Stimulated activated CD4-positive, alpha-beta T cell treated with anti-CD3 and anti-CD28 coated beads, Interleukin-15, amount 100 ng/mL, for 1 hour (primary cell): ENCODE results near the gene MORC2.

Experiments used
- DNase-seq, 2 donors: peaks; one replicate each; pipeline ENCODE4 v3.0.0-alpha.2; 2020; ENCODE audit warnings: low read depth in 1 of 2, low spot score in 1 of 2

The MORC2 gene

GRCh38 chr22:30968015-30968923, at the start of gene MORC2:
MORC2 (minus strand) TSS chr22:30968774; CDS start chr22:30967889, 885 bp downstream.
- DNase-seq = no peak

GRCh38 chr22:31005535-31005934, 37.0 kb upstream of the MORC2 start:
- no peak for DNase-seq

DNA sequence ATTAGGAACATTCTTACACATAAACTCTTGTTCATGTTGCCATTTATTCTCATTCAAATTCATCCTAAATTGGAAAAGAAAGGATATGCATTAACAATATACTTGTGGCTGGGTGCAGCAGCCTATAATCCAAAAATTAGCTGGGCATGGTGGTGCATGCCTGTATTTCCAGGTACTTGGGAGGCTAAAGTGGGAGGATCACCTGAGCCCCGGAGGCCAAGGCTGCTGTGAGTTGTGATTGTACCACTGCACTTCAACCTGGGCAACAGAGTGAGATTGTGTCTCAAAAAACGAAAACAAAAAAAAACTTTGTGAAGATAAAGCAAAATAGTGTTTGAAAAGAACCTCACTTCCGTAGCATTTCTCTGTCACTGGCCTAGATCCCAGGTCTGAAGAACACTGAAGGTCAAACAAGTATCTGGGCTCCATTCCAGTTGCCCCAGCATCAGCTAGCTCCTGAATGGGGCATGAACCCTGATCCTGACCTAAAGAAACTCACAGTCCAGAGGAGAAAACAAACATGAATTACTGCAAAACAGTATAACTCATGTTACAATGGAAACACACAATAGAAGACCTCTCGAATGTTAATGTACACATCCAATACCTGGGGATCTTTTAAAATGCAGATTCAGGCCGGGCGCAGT, 32.7 kb upstream of the MORC2 start:
- no peak for DNase-seq

DNA sequence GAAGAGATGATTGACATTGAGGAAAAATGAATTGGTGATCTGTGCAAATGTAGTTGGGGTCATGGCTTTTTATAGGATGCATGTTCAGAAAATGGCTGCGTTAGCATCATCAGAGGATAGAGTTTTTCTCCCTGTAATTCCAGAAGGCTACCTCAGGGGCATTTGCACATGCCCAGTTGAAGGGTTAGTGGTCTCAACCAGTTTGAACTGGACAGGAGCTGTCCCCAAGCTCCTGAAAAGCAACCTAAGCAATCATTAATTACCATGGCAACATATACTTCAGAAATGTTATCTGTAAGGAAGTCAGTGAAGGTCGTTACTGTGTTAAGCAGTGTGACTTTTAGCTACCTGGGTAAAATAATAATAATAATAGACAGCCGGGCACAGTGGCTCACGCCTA, 29.8 kb upstream of the MORC2 start:
- no peak for DNase-seq

- no peak for DNase-seq
These were observed 27.9 kb upstream of the MORC2 start for GRCh38 chr22:30996462-30996861.

GRCh38 chr22:30994960-30995359, 26.4 kb upstream of the MORC2 start:
- no peak for DNase-seq

GRCh38 chr22:30992565-30992964, 24.0 kb upstream of the MORC2 start:
- DNase-seq = no peak

- no peak for DNase-seq
These were observed 22.1 kb upstream of the MORC2 start for GRCh38 chr22:30990690-30991089.

DNA sequence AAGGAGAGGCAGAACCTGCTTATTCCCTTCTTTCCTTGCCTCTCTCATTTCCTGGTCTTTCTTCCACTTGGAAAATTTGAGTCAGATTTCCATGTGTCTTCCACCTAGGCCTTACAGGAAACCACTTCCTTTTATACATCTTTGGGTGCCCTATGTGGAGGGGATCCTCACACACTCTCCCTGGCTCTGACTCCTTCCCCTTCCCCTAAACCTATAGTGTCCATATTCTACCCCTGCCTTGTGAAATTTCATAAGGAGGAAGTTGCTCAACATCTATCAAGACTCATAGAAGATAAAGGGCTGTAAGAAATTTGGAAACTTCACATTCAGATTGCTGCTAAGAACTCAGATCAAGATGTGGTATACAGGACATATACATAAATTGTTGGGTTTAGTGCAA, 20.9 kb upstream of the MORC2 start:
- no peak for DNase-seq

DNA sequence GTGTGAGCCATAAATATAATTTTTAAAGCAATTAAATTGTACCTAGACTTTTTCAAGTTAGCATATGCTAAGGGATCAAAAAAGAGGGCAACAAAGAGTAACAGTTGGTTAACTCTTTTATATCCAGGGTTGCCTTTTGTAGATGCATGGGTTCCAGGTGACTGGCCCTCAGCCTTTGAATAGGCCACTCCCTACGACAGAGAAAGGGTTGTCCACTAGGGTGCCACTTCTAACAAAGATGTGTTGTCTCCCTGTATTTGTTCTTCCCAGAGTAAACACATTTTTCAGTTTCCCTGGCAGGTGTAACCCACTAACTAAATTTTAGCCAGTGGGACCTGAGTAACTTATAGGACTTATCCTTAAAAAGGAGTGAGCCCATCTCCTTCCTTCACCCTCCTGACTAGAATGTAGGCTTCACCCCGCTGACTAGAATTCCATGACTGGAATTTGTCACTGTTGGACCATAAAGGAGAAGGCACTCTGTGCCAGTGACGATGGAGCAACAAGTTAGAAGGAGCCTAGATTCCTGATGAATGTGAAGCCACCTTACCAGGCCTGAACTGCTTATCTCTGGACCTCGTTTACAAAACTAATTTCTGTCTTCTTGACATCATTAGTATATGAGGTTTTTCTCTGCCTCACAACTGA, 17.1 kb upstream of the MORC2 start:
- DNase-seq = no peak

- DNase-seq = no peak
These were observed 15.7 kb upstream of the MORC2 start for GRCh38 chr22:30984317-30984716.

DNA sequence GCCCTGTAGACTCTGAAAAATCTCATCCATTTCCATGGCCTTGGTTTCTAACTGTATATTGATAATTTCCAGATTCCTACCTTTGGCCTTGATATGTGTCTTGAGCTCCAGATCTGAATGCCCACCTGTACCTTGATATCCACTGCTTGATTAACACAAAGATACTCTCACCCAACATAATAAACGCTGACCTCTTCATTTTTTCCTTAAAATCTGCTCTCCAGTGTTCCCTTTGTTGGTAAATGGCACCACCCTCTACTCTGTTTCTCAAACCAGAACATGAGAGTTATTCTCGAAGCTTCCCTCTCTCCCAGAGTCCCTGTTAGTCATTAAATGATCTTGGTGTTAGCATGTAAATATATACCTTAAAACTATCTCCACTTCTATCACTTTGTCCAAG, 13.9 kb upstream of the MORC2 start:
- DNase-seq = no peak

DNA sequence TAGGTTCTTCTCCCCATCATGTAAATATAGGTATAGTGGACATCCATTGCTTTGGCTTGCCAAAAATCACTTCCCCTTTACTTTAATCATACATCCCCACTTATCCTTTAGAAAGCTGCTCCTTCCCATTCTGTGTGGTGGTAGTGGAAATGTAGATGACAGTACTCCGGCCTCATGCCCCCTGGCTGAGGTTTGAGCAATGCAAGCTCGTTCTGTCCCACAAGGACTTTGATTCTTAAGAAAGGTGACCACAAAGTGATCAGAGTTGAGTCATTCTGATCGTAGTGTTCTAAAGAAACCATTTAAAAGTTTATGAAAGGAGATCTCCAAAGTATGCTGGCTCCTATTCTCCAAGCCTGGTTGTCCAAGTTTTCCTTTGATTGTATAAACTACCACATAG, 11.4 kb upstream of the MORC2 start:
- no peak for DNase-seq

- DNase-seq = no peak
These were observed 9.9 kb upstream of the MORC2 start for GRCh38 chr22:30978304-30978962.

GRCh38 chr22:30970356-30970746, 1.8 kb upstream of the MORC2 start:
- DNase-seq = no peak

- DNase-seq = peak in 1 of 2 donors; percentile 20
These were observed 1.2 kb upstream of the MORC2 start for GRCh38 chr22:30969532-30970355.

- DNase-seq = peak; percentile 93 to 96
These were observed 454 bp upstream of the MORC2 start, which contains the start of gene TUG1 for GRCh38 chr22:30968924-30969531. TUG1 (plus strand) TSS chr22:30969265.

GRCh38 chr22:30964858-30965257, 3.7 kb downstream of the MORC2 start:
- DNase-seq = no peak

GRCh38 chr22:30955153-30955552, 13.4 kb downstream of the MORC2 start:
- DNase-seq = no peak

DNA sequence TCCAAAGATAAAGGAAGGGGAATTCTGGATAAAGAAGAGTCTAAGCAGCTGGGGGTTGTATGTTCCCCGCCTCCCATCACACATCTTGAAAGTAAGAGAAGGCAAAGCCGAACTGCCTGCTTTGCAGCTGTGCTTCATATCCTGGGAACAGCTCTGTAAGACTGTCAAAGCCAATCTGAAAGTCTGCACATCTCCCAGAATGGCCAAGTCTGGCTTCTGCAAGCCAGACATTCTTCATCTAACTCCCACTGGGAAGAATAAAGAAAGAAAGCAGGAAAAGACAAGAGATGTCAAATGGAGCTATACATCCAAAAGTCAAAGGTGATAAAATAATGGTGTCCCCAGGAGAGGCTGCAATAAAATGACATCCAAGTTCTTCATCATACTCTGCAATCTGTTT, 15.4 kb downstream of the MORC2 start:
- DNase-seq = no peak
